Neutrophil (primary cell): ENCODE data around the gene ZSCAN29.

Source experiments
- H3K27ac ChIP-seq: fragments of 200-600 bp; sonication (generic); 2 replicates; pipeline ENCODE4 v1.5.1; 2016; ENCODE audit warnings: mild to moderate bottlenecking, moderate library complexity
- H3K27me3 ChIP-seq: fragments of 200-600 bp; sonication (generic); 2 replicates; pipeline ENCODE4 v1.6.0; 2016; ENCODE audit warnings: mild to moderate bottlenecking
- H3K36me3 ChIP-seq: fragments of 200-600 bp; sonication (generic); 2 replicates; pipeline ENCODE4 v1.5.1; 2017
- H3K4me1 ChIP-seq, 2 experiments: fragments of 200-600 bp in 1 of 2; sonication (generic) in 1 of 2; 1 replicate in 1 of 2; 2 replicates in 1 of 2; pipeline versions ENCODE4 v1.5.1 to v1.6.1; 2013 to 2016; ENCODE audit warnings: low read depth in 1 of 2, low read length in 1 of 2, mild to moderate bottlenecking in 1 of 2, moderate library complexity in 1 of 2; ENCODE audit not compliant: control insufficient read depth in 1 of 2, insufficient read depth in 1 of 2
- H3K4me3 ChIP-seq, 2 experiments: fragments of 200-600 bp in 1 of 2; sonication (generic) in 1 of 2; 1 replicate in 1 of 2; 2 replicates in 1 of 2; pipeline ENCODE4 v1.5.1; 2013 to 2016; ENCODE audit warnings: low read depth in 1 of 2, low read length in 1 of 2, mild to moderate bottlenecking in 1 of 2, moderate library complexity in 1 of 2
- H3K9me3 ChIP-seq: fragments of 200-600 bp; sonication (generic); 2 replicates; pipeline ENCODE4 v1.5.1; 2016
- CTCF ChIP-seq: fragments of 200-600 bp; sonication (generic); IDR thresholded peaks from 2 replicates; pipeline ENCODE4 v1.5.1; 2016; ENCODE audit warnings: antibody characterized with exemption

Gene ZSCAN29

GRCh38 chr15:43390723-43391122, 19.9 kb upstream of the ZSCAN29 start:
- Histone ChIP-seq H3K36me3 (peaks cover 16% of the 10 kb centered on the region), H3K27ac (no peak overlapping the region), H3K4me3 (no peak overlapping the region), H3K9me3 (no peaks in the 10 kb centered on the region), H3K27me3 (no peaks in the 10 kb centered on the region), H3K4me1 (no peaks in the 10 kb centered on the region)
- no peak for TF ChIP-seq CTCF

- no peak for TF ChIP-seq CTCF
- H3K9me3 ChIP-seq: no peaks in the 10 kb centered on the region
- no peaks in the 10 kb centered on the region for H3K4me1 ChIP-seq
- H3K36me3 ChIP-seq: peaks cover 24% of the 10 kb centered on the region
- no peaks in the 10 kb centered on the region for H3K27me3 ChIP-seq
- no peak overlapping the region for H3K4me3 ChIP-seq
- no peak overlapping the region for H3K27ac ChIP-seq
Measured at GRCh38 chr15:43383070-43383469, 12.2 kb upstream of the ZSCAN29 start.

GRCh38 chr15:43382310-43382709, 11.5 kb upstream of the ZSCAN29 start:
- H3K4me1 ChIP-seq: no peaks in the 10 kb centered on the region
- H3K4me3 ChIP-seq: no peak overlapping the region
- no peak for TF ChIP-seq CTCF
- no peaks in the 10 kb centered on the region for H3K27me3 ChIP-seq
- H3K27ac ChIP-seq: no peak overlapping the region
- H3K36me3 ChIP-seq: peaks cover 18% of the 10 kb centered on the region
- H3K9me3 ChIP-seq: no peaks in the 10 kb centered on the region

GRCh38 chr15:43378601-43379000, 7.8 kb upstream of the ZSCAN29 start:
- H3K9me3 ChIP-seq: no peaks in the 10 kb centered on the region
- peaks cover 8% of the 10 kb centered on the region for H3K36me3 ChIP-seq
- TF ChIP-seq CTCF: no peak
- no peaks in the 10 kb centered on the region for H3K4me1 ChIP-seq
- H3K27me3 ChIP-seq: no peaks in the 10 kb centered on the region
- H3K4me3 ChIP-seq: no peak overlapping the region
- H3K27ac ChIP-seq: no peak overlapping the region

- Histone ChIP-seq H3K27ac (no peak overlapping the region), H3K27me3 (no peaks in the 10 kb centered on the region)
Measured at GRCh38 chr15:43376017-43376705, 5.3 kb upstream of the ZSCAN29 start.

More at GRCh38 chr15:43376017-43376705, 5.3 kb upstream of the ZSCAN29 start:
- no peaks in the 10 kb centered on the region for H3K9me3 ChIP-seq
- peaks cover 6% of the 10 kb centered on the region in 2 experiments for H3K4me1 ChIP-seq
- H3K4me3 ChIP-seq: no peak overlapping the region
- TF ChIP-seq CTCF: peak; percentile 56
- H3K36me3 ChIP-seq: no peaks in the 10 kb centered on the region
